ENCODE data around the gene IZUMO1.

GRCh38 chr19:48718711-48719231 is 27.9 kb downstream of the IZUMO1 start:
- TF ChIP-seq POLR2A (IDR thresholded peaks at IDR 0.05) (no peak), CTCF (IDR thresholded peaks at IDR 0.05) (no peak)

Measured in breast epithelium (tissue), 3 donors.